ENCODE data around the gene APMAP. TPM values are rescaled to one million over a fixed set of nuclear protein-coding genes. Genes with fewer than 3 reads are reported as not detected.
A peak's percentile ranks its signal among the peaks of the same experiment; 100 is the strongest.

APMAP gene
- total RNA-seq, 2 donors from 2014 or later = 70.5 to 93.8 TPM

DNA sequence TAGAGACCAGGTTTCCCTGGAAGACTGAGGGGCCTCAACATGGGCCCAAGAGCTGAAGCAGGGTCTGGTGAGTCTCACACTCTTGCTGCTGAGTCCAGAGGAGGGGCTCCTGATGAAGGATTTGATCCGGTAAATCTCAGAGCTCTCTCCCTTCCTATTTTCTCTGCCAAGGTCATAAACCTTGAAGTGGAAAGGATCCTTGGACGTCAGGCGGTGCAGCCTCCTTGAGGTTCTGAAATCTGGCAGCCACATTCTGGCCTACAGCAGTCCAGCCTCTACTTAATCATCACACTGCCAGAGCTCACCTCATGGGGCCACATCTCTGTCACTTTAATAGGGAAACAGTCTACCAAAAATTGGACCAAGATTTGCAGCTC lies 41.4 kb upstream of the APMAP start:
- no peak for DNase-seq (ENCODE audit: low spot score)

DNA sequence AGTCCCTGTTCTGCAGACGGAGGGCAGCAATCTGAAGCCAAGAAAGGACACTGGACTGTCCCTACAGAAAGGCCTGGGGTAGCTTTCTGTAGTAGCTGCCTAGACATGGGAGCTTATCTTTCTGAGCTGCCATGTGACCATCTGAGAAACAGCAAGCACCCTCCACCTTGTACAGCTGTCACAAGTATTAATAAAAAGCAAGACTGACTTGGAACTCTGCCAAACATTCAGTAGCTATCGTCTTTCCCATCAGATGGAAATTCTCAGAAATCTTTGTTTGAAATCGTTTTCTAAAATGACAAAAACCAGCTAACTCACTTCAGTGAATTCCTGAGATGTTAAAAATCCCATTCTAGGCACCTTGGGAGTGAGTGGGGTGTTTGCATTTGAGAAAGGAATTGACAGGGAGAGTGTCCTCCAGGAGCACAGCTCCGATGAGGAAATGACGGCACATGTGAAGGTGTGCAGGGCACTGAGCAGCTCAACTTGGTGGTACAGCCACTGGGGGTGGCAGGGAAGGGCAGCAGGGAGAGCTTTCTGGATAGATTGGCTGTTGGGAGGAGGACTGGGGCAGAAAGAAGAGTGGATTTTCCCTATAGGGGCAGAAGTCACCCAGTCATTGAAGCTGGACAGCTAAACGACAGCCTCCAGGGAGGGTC lies 40.8 kb upstream of the APMAP start:
- TF ChIP-seq CTCF (IDR thresholded peaks at IDR 0.05) (no peak), POLR2A (IDR thresholded peaks at IDR 0.05) (no peak), POLR2AphosphoS5 (IDR thresholded peaks at IDR 0.05) (no peak)
- H3K27ac ChIP-seq = peak overlapping the region; percentile 47 to 48

More for the DNA sequence above, 41.4 kb upstream of the APMAP start:
- intact Hi-C loops (cut with DNase I) = loop anchor here (5.0 kb wide), 1 partner anchor 37 kb away; no protein-coding TSS in a partner anchor
- H3K27me3 ChIP-seq (replicated peaks; ENCODE audit: insufficient read depth) = no peaks in the 10 kb centered on the region
- H3K4me1 ChIP-seq (replicated peaks) = peaks cover 29% of the 10 kb centered on the region
- WGBS = 10% methylated on average over 3 of the region's 3 CpGs
- TF ChIP-seq POLR2A (IDR thresholded peaks at IDR 0.05) (no peak), CTCF (IDR thresholded peaks at IDR 0.05) (no peak), POLR2AphosphoS5 (IDR thresholded peaks at IDR 0.05) (no peak)
- H3K9me3 ChIP-seq = no peaks in the 10 kb centered on the region
- H3K36me3 ChIP-seq = no peaks in the 10 kb centered on the region
- no peak overlapping the region for H3K4me3 ChIP-seq
- H3K27ac ChIP-seq = peak overlapping the region; percentile 47 to 48

DNA sequence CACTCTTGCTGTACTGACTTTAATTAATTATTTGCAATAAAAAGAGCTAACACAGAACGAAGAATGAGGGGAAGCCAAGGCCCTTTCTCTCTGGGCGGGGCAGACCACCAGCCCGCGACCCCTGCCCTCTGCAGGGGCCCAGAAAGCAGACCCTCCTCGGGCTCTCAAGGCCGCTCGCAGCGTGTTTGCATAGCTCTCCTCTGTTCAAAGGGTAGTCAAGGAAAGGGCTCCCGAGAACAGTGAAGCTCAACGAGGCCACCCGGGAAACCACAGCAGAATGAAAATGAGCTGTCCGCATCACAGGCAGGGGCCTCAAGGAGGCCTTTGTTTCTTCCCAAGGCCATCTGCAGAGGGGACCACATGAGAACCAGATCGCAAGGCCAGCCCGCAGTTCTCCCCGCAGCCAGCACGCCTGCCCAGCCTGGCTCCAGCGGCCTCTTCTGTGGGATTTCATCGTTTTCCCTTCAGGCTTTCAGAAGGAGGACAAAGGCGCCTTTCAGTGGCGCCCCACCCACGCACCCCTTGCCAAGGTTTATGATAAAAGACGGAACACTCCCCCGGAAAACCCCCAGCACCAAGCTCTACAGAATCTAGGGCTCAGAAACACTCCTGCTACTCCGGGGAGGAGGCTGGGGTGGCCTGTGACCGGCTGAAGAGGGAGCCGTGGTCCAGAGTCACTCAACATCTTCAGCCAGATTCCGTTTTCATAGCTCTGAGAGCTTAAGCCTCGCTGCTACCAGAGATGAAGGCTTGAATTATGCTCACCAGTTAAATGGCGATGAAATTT lies 40.1 kb upstream of the APMAP start:
- no peaks in the 10 kb centered on the region for H3K9me3 ChIP-seq
- H3K27ac ChIP-seq = peak overlapping the region; percentile 47 to 48
- TF ChIP-seq POLR2A (IDR thresholded peaks at IDR 0.05) = no peak
- no peak for TF ChIP-seq POLR2AphosphoS5 (IDR thresholded peaks at IDR 0.05)
- no peak for TF ChIP-seq CTCF (IDR thresholded peaks at IDR 0.05)
- WGBS = 41% methylated on average over 29 of the region's 29 CpGs
- H3K36me3 ChIP-seq = no peaks in the 10 kb centered on the region
- peaks cover 19% of the 10 kb centered on the region for H3K4me1 ChIP-seq (replicated peaks)
- DNase-seq (ENCODE audit: low spot score) = no peak
- H3K27me3 ChIP-seq (replicated peaks; ENCODE audit: insufficient read depth) = no peaks in the 10 kb centered on the region
- intact Hi-C loops (cut with DNase I) = loop anchor here (5.0 kb wide), 1 partner anchor 35 kb away; no protein-coding TSS in a partner anchor
- H3K4me3 ChIP-seq = no peak overlapping the region

More for the DNA sequence above, 40.8 kb upstream of the APMAP start:
- no peaks in the 10 kb centered on the region for H3K36me3 ChIP-seq
- WGBS = 33% methylated on average over 6 of the region's 6 CpGs
- no peak for DNase-seq (ENCODE audit: low spot score)
- no peak overlapping the region for H3K4me3 ChIP-seq
- peaks cover 25% of the 10 kb centered on the region for H3K4me1 ChIP-seq (replicated peaks)
- intact Hi-C loops (cut with DNase I) = loop anchor here (5.0 kb wide), 1 partner anchor 36 kb away; no protein-coding TSS in a partner anchor
- H3K27me3 ChIP-seq (replicated peaks; ENCODE audit: insufficient read depth) = no peaks in the 10 kb centered on the region
- H3K9me3 ChIP-seq = no peaks in the 10 kb centered on the region

DNA sequence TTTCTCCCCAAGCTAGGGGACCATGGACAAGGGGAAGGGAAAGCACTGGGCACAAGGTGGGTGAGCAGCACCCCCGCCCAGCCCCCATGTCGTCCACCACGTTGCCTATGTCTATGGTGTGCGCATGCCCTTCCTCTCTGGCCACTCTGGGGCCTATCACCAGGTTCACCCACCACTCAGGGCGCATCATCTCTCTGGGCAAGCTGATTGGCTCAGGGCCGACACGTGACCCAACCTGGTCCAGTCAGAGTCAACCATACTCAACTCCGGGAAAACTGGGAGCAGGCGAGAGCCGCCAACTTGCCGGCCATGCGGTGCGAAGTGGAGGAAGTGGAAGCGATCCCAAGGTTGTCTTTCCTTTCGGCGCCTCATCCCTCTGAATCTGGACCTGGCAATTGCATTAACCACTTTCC lies 39.5 kb upstream of the APMAP start:
- no peaks in the 10 kb centered on the region for H3K27me3 ChIP-seq (replicated peaks; ENCODE audit: insufficient read depth)
- WGBS = 95% methylated on average over 16 of the region's 16 CpGs
- no peaks in the 10 kb centered on the region for H3K36me3 ChIP-seq
- TF ChIP-seq POLR2A (IDR thresholded peaks at IDR 0.05) (no peak), CTCF (IDR thresholded peaks at IDR 0.05) (no peak), POLR2AphosphoS5 (IDR thresholded peaks at IDR 0.05) (no peak)
- H3K9me3 ChIP-seq = no peaks in the 10 kb centered on the region
- H3K4me1 ChIP-seq (replicated peaks) = peaks cover 13% of the 10 kb centered on the region
- DNase-seq (ENCODE audit: low spot score) = no peak
- intact Hi-C loops (cut with DNase I) = loop anchor here (5.0 kb wide), 1 partner anchor 35 kb away; no protein-coding TSS in a partner anchor
- H3K27ac ChIP-seq = peak overlapping the region; percentile 47 to 48
- no peak overlapping the region for H3K4me3 ChIP-seq

Measured in prostate gland (tissue), 2 donors.